Activated T-helper 1 cell treated with Interleukin-2 at 50 U/mL for 16 hours (primary cell): ENCODE measurements around the gene COL5A1.

ENCODE experiments used
- DNase-seq: peaks from one replicate; pipeline ENCODE4 v3.0.0-alpha.2; 2020; ENCODE audit warnings: low read depth

Gene COL5A1

GRCh38 chr9:134858051-134858841, 216.6 kb downstream of the COL5A1 start:
- no peak for DNase-seq

GRCh38 chr9:134860510-134860909, 218.9 kb downstream of the COL5A1 start:
- no peak for DNase-seq

GRCh38 chr9:134861595-134862334, 220.2 kb downstream of the COL5A1 start:
- no peak for DNase-seq

GRCh38 chr9:134863306-134863902, 221.8 kb downstream of the COL5A1 start:
- DNase-seq, result no peak

- DNase-seq, result no peak
These were observed 222.6 kb downstream of the COL5A1 start for GRCh38 chr9:134863941-134864820.

GRCh38 chr9:134864821-134865190, 223.2 kb downstream of the COL5A1 start:
- no peak for DNase-seq

GRCh38 chr9:134867917-134868750, 226.5 kb downstream of the COL5A1 start:
- no peak for DNase-seq

- DNase-seq, result no peak
These were observed 227.3 kb downstream of the COL5A1 start for GRCh38 chr9:134868751-134869553.

- DNase-seq, result no peak
These were observed 228.1 kb downstream of the COL5A1 start for GRCh38 chr9:134869554-134870300.

- no peak for DNase-seq
These were observed 228.7 kb downstream of the COL5A1 start for GRCh38 chr9:134870301-134870694.

- DNase-seq, result no peak
These were observed 229.4 kb downstream of the COL5A1 start for GRCh38 chr9:134870746-134871662.

GRCh38 chr9:134871697-134872340, 230.2 kb downstream of the COL5A1 start:
- no peak for DNase-seq

GRCh38 chr9:134872482-134873231, 231.1 kb downstream of the COL5A1 start:
- no peak for DNase-seq

GRCh38 chr9:134875371-134875770, 233.8 kb downstream of the COL5A1 start:
- DNase-seq, result no peak

- no peak for DNase-seq
These were observed 235.9 kb downstream of the COL5A1 start for GRCh38 chr9:134877541-134877940.

- no peak for DNase-seq
These were observed 238.3 kb downstream of the COL5A1 start for GRCh38 chr9:134879664-134880483.
